Liver (tissue), 9 donors: Measurements from ENCODE around the gene ZNF488. TPM values are rescaled to one million over a fixed set of nuclear protein-coding genes. Genes with fewer than 3 reads are reported as not detected.

Source experiments
- DNase-seq: peaks from one replicate; pipeline ENCODE4 v3.0.0-alpha.2; 2017; ENCODE audit warnings: low spot score
- H3K27ac ChIP-seq, 2 donors: one replicate each; pipeline ENCODE4 v1.7.0; 2013; ENCODE audit warnings: inconsistent platforms in 2 of 2, low read length in 2 of 2, control low read depth in 1 of 2, low read depth in 1 of 2, mild to moderate bottlenecking in 1 of 2
- H3K27me3 ChIP-seq, 4 donors: one replicate each; pipeline versions ENCODE4 v1.6.1 to v1.7.0; 2013; ENCODE audit warnings: low read length in 3 of 4, inconsistent platforms in 1 of 4, mild to moderate bottlenecking in 1 of 4, moderate library complexity in 1 of 4; ENCODE audit not compliant: control insufficient read depth in 4 of 4, insufficient read depth in 4 of 4
- H3K36me3 ChIP-seq, 4 donors: one replicate each; pipeline versions ENCODE4 v1.6.1 to v1.7.0; 2013; ENCODE audit warnings: low read length in 3 of 4, mild to moderate bottlenecking in 3 of 4, low read depth in 1 of 4, moderate library complexity in 1 of 4; ENCODE audit not compliant: control insufficient read depth in 4 of 4, insufficient read depth in 3 of 4
- H3K4me1 ChIP-seq, 4 donors: one replicate each; pipeline versions ENCODE4 v1.6.1 to v1.7.0; 2013; ENCODE audit warnings: low read length in 3 of 4, mild to moderate bottlenecking in 3 of 4, moderate library complexity in 1 of 4; ENCODE audit not compliant: control insufficient read depth in 4 of 4, insufficient read depth in 4 of 4
- H3K4me3 ChIP-seq, 3 donors: one replicate each; pipeline versions ENCODE4 v1.6.1 to v1.7.0; 2013; ENCODE audit warnings: low read length in 3 of 3, control low read depth in 1 of 3, low read depth in 1 of 3, mild to moderate bottlenecking in 1 of 3
- H3K9ac ChIP-seq, 2 donors: one replicate each; pipeline ENCODE4 v1.7.0; 2013; ENCODE audit warnings: low read length in 2 of 2, mild to moderate bottlenecking in 2 of 2, moderate library complexity in 2 of 2, control low read depth in 1 of 2, low read depth in 1 of 2
- H3K9me3 ChIP-seq, 4 donors: one replicate each; pipeline versions ENCODE4 v1.6.1 to v1.7.0; 2013; ENCODE audit warnings: low read length in 3 of 4; ENCODE audit not compliant: control insufficient read depth in 4 of 4
- FOXA2 ChIP-seq: IDR thresholded peaks from 2 replicates; pipeline ENCODE4 v1.6.1; 2016; ENCODE audit warnings: antibody characterized with exemption
- GABPA ChIP-seq, 2 donors: IDR thresholded peaks in 1 of 2; conservative IDR thresholded peaks in 1 of 2; 2 replicates each; pipeline ENCODE4 v1.6.1; 2016; ENCODE audit warnings: antibody characterized with exemption in 2 of 2, mild to moderate bottlenecking in 1 of 2, moderate library complexity in 1 of 2
- HNF4A ChIP-seq, 2 donors: conservative IDR thresholded peaks; 2 replicates each; pipeline ENCODE4 v1.6.1; 2016; ENCODE audit warnings: antibody characterized with exemption in 2 of 2, mild to moderate bottlenecking in 2 of 2
- HNF4G ChIP-seq: IDR thresholded peaks from 2 replicates; pipeline ENCODE4 v1.6.1; 2016; ENCODE audit warnings: antibody characterized with exemption
- JUND ChIP-seq, 2 donors: IDR thresholded peaks; 2 replicates each; pipeline ENCODE4 v1.6.1; 2016; ENCODE audit warnings: antibody characterized with exemption in 2 of 2
- NR2F2 ChIP-seq: IDR thresholded peaks from 2 replicates; pipeline ENCODE4 v1.6.1; 2016; ENCODE audit warnings: antibody characterized with exemption
- RXRA ChIP-seq, 2 donors: IDR thresholded peaks; 2 replicates each; pipeline ENCODE4 v1.6.1; 2017 to 2018; ENCODE audit warnings: antibody characterized with exemption in 2 of 2, mild to moderate bottlenecking in 1 of 2
- SP1 ChIP-seq: IDR thresholded peaks from 2 replicates; pipeline ENCODE4 v1.6.1; 2018; ENCODE audit warnings: antibody characterized with exemption, mild to moderate bottlenecking
- TAF1 ChIP-seq: conservative IDR thresholded peaks from 2 replicates; pipeline ENCODE4 v1.6.1; 2016; ENCODE audit warnings: antibody characterized with exemption, mild to moderate bottlenecking
- YY1 ChIP-seq: IDR thresholded peaks from 2 replicates; pipeline ENCODE4 v1.6.1; 2016; ENCODE audit warnings: antibody characterized with exemption, mild to moderate bottlenecking
- WGBS: extraction: QIAGEN DNeasy Blood & Tissue Kit; methylation state at CpG from one replicate; pipeline ENCODE4 v1.1.7; 2013; 5-methylcytosine and 5-hydroxymethylcytosine counted together
- polyA plus RNA-seq, 2 donors: library from polyadenylated mRNA; stranded (reverse) in 1 of 2; unstranded in 1 of 2; fragments of 200-250 nt in 1 of 2; fragments of >200 nt in 1 of 2; fragmentation: Nextera tagmentation in 1 of 2; extraction: Ambion mirVana in 1 of 2; gene quantifications; one replicate each; pipeline versions ENCODE4 v1.2.1 to v1.2.3, GENCODE V29; 2013 to 2015
- total RNA-seq, 2 donors: library from RNA; depleted of rRNA; stranded (reverse); fragments of >200 nt; gene quantifications; one replicate each; pipeline ENCODE4 v1.2.3, GENCODE V29; 2014
- TF ChIP-seq, protein P1 (sequence below): IDR thresholded peaks from 2 replicates; pipeline ENCODE4 v1.6.1; 2016; ENCODE audit warnings: antibody characterized with exemption
- TF ChIP-seq, protein P2 (sequence below): IDR thresholded peaks from 2 replicates; pipeline ENCODE4 v1.6.1; 2016; ENCODE audit warnings: antibody characterized with exemption
- TF ChIP-seq, protein P3 (sequence below): fragments of 150-350 bp; IDR thresholded peaks from 2 replicates; pipeline ENCODE4 v1.5.1; 2017; ENCODE audit warnings: improper control_type of control experiment, low read depth, low read length; ENCODE audit not compliant: missing input control
- TF ChIP-seq, protein P4 (sequence below): IDR thresholded peaks from 2 replicates; pipeline ENCODE4 v1.6.1; 2016; ENCODE audit warnings: antibody characterized with exemption
- donor health status: healthy.
- donor health status: healthy.
- donor health status: healthy.
- donor health status: healthy.
- donor health status: healthy.

The ZNF488 gene
- total and polyA plus RNA-seq, 4 donors: 0.02 to 0.09 TPM; not detected in 2

DNA sequence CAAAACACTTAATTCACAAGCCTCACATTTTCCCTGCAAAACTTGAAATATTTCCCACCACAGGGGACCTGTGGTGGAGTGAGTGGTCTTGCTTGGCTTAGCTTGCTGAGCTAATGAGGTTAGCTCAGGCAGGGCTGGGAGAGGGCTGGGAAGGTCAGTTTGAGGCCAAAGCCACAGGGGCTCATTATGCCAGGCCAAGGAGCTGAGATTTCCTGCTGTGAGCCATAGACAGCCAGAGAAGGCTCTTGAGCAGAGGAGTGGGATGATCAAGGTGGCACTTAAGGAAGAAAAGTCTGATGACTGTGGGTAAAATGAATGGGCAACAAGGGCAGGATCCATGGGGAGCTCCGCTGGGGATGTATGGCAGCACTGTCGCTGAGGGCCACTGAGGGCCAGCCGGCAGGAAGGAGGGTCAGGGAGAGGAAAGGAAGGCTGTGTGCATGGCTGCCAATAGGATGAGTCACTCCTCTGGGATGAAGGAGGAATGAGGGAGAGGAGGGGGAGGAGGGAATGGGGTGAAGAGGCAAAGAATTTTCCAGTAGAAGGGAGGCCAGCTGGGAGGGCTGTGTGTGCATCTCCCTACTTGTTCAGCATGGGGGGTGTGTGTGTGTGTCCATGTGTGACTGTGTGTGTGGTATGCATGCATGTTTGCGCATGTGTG lies 18.7 kb upstream of the ZNF488 start:
- 81% methylated on average over 4 of the region's 4 CpGs for WGBS
- peaks cover 0 to 6% (median 3%) of the 10 kb centered on the region in 4 donors for H3K9me3 ChIP-seq
- TF ChIP-seq, protein P1, sequence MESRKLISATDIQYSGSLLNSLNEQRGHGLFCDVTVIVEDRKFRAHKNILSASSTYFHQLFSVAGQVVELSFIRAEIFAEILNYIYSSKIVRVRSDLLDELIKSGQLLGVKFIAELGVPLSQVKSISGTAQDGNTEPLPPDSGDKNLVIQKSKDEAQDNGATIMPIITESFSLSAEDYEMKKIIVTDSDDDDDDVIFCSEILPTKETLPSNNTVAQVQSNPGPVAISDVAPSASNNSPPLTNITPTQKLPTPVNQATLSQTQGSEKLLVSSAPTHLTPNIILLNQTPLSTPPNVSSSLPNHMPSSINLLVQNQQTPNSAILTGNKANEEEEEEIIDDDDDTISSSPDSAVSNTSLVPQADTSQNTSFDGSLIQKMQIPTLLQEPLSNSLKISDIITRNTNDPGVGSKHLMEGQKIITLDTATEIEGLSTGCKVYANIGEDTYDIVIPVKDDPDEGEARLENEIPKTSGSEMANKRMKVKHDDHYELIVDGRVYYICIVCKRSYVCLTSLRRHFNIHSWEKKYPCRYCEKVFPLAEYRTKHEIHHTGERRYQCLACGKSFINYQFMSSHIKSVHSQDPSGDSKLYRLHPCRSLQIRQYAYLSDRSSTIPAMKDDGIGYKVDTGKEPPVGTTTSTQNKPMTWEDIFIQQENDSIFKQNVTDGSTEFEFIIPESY: no peak
- TF ChIP-seq NR2F2 (peak; percentile 67), JUND (IDR thresholded peaks at IDR 0.05) (peak; percentile 82 to 86), RXRA (IDR thresholded peaks at IDR 0.05) (peak; percentile 11 to 47), SP1 (peak; percentile 27)
- TF ChIP-seq, protein P2, sequence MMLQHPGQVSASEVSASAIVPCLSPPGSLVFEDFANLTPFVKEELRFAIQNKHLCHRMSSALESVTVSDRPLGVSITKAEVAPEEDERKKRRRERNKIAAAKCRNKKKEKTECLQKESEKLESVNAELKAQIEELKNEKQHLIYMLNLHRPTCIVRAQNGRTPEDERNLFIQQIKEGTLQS: no peak
- TF ChIP-seq, protein P3, sequence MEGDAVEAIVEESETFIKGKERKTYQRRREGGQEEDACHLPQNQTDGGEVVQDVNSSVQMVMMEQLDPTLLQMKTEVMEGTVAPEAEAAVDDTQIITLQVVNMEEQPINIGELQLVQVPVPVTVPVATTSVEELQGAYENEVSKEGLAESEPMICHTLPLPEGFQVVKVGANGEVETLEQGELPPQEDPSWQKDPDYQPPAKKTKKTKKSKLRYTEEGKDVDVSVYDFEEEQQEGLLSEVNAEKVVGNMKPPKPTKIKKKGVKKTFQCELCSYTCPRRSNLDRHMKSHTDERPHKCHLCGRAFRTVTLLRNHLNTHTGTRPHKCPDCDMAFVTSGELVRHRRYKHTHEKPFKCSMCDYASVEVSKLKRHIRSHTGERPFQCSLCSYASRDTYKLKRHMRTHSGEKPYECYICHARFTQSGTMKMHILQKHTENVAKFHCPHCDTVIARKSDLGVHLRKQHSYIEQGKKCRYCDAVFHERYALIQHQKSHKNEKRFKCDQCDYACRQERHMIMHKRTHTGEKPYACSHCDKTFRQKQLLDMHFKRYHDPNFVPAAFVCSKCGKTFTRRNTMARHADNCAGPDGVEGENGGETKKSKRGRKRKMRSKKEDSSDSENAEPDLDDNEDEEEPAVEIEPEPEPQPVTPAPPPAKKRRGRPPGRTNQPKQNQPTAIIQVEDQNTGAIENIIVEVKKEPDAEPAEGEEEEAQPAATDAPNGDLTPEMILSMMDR: no peak
- DNase-seq: peak; percentile 27
- H3K27ac ChIP-seq: no peak overlapping the region
- no peaks in the 10 kb centered on the region for H3K27me3 ChIP-seq
- no peak overlapping the region for H3K9ac ChIP-seq
- H3K4me3 ChIP-seq: no peak overlapping the region
- H3K36me3 ChIP-seq: no peaks in the 10 kb centered on the region
- H3K4me1 ChIP-seq: no peaks in the 10 kb centered on the region

DNA sequence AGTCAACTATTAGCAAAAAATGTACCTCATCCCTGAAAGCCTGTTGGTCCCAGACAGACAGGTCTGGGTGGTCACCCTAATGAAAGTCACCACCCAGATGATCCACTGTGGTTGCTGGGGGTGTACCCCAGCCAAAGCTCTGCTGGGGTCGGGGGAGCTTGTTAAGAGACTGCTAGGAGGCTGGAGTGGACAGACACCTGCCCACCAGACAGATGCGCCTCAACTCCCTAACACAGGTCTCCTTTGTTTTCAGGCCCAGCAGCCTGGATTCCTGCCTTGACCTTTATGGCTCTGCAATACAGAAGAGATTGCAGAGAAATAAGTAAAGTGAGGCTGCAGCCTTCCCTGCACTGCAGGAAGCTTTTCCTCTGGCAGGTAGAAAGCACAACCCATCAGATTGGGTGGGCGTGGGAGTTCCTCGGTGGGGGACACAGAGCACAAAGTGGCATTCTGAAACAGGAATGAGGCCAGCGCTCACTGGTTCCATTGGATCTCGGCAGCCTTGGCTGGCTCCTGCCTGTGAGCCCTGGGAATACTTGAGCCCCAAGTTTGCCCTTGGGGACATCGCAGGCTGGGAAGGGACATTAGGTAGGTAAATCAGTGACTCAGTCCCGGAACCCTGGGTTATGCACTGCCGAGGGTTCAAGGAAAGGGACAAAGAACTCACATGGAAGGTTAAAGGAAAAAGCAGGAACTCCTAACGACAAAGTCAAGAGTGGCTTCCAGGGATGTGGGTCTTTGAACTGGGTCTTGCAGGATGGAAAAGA lies 18.0 kb upstream of the ZNF488 start:
- DNase-seq: no peak
- 86% methylated on average over 10 of the region's 10 CpGs for WGBS
- H3K27ac ChIP-seq: no peak overlapping the region

More for the DNA sequence above, 18.0 kb upstream of the ZNF488 start:
- Histone ChIP-seq H3K9me3 (peaks cover 0 to 6% (median 3%) of the 10 kb centered on the region in 4 donors), H3K9ac (no peak overlapping the region), H3K4me1 (no peaks in the 10 kb centered on the region), H3K27me3 (no peaks in the 10 kb centered on the region), H3K4me3 (no peak overlapping the region), H3K36me3 (no peaks in the 10 kb centered on the region)
- TF ChIP-seq NR2F2 (no peak), FOXA2 (no peak), HNF4G (no peak), YY1 (no peak), SP1 (no peak), RXRA (IDR thresholded peaks at IDR 0.05) (no peak), GABPA (IDR thresholded peaks at IDR 0.05 in 1 of 2, conservative IDR thresholded peaks at IDR 0.05 in 1 of 2) (no peak), HNF4A (conservative IDR thresholded peaks at IDR 0.05) (no peak), TAF1 (no peak), JUND (IDR thresholded peaks at IDR 0.05) (no peak)
- TF ChIP-seq, protein P4, sequence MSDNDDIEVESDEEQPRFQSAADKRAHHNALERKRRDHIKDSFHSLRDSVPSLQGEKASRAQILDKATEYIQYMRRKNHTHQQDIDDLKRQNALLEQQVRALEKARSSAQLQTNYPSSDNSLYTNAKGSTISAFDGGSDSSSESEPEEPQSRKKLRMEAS: no peak
- TF ChIP-seq, protein P1: no peak
- TF ChIP-seq, protein P2: no peak
